Measurements from ENCODE around the gene RASAL1.

DNA sequence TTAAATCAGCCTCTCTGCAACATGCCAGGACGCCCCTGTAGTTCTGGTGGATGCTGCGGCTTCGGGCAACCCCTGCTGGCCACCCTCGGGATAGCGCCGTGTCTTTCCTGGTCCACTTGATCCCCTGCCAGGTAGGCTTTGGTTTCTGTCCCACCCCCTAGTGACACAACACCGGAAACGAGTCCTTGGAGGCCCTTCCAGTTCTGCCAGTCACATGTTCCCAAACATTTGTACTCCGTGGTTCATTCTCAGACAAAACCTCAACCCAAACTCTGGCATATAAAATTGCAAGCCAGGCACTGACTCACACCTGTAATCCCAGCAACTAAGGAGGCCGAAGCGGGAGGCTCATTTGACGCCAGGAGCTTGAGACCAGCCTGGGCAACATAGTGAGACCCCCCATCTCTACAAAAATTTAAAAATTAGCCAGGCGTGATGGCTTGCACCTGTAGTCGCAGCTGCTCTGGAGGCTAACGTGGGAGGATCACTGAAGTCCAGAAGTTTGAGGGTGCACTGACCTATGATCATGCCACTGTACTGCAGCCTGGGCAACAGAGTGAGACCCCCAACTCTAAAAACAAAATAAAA, 37.0 kb downstream of the RASAL1 start:
- no peak for TF ChIP-seq POLR2A (IDR thresholded peaks at IDR 0.05)
- TF ChIP-seq, protein P1, sequence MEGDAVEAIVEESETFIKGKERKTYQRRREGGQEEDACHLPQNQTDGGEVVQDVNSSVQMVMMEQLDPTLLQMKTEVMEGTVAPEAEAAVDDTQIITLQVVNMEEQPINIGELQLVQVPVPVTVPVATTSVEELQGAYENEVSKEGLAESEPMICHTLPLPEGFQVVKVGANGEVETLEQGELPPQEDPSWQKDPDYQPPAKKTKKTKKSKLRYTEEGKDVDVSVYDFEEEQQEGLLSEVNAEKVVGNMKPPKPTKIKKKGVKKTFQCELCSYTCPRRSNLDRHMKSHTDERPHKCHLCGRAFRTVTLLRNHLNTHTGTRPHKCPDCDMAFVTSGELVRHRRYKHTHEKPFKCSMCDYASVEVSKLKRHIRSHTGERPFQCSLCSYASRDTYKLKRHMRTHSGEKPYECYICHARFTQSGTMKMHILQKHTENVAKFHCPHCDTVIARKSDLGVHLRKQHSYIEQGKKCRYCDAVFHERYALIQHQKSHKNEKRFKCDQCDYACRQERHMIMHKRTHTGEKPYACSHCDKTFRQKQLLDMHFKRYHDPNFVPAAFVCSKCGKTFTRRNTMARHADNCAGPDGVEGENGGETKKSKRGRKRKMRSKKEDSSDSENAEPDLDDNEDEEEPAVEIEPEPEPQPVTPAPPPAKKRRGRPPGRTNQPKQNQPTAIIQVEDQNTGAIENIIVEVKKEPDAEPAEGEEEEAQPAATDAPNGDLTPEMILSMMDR (IDR thresholded peaks at IDR 0.05 in 4 of 5, conservative IDR thresholded peaks at IDR 0.05 in 1 of 5): peak; percentile 30 to 64 (median 48)
